ENCODE results near the gene CRPPA.
"Not testable (repeated sequence)": the region's sequence is repeated elsewhere in the genome, so short reads cannot be mapped to it uniquely, and the experiment has no call there.

Gene CRPPA

DNA sequence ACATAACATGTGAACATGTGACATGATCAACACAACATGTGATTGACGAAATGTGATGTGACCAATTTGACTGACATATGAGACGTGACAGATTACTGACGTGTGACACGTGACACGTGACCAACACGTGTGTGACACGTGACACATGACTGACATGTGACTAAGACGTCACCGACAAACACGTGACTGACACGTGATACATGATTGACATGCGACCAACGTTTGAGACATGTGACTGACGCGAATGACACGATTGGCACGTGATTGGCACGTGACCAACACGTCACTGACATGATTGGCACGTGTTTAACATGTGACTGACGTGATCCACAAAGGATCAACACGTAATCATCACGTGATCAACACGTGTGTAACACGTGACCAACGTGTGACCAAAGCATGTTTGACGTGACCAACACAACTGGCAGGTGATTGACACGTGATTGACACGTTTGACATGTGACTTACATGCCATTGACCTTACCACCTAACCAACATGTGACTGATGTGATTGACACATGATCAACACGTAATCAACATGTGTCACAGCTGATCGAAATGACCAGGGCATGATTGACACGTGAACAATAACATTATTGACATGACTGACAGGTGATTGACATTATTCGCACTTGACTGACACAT lies 23.7 kb downstream of the CRPPA start:
- no peak for DNase-seq (ENCODE audit: low read depth in 2 of 2)

DNA sequence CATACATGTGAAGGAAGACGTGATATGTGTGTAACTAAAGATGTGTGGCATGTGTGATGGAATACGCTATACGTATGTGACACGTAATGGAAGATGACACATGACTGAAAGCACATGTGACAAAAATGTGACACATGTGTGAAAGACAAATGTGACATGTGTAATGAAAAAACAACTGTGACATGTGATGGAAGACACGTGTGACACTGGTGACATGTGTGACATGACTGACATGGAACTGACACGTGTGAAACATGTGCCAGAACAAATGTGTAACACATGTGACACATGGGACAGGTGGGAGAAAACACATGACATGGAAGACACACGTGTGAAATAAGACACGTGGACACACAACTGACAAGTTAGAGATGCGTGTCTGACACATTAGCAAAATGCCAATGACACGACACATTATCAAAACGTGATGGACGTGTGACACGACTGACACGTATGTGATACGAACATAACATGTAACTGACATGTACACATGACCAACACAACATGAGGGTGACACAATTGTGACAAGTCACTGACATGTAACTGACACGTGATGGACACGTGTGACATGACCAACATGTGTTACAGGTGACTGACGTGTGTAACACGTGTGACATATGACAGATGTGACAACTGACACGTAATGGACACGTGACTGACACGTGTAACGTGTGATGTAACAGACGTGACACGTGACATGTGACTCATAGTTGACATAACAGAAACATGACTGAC lies 24.4 kb downstream of the CRPPA start:
- DNase-seq (ENCODE audit: low read depth in 2 of 2): no peak

- no peak for DNase-seq (ENCODE audit: low read depth in 2 of 2)
Measured at GRCh38 chr7:16395121-16395520, 26.2 kb downstream of the CRPPA start.

DNA sequence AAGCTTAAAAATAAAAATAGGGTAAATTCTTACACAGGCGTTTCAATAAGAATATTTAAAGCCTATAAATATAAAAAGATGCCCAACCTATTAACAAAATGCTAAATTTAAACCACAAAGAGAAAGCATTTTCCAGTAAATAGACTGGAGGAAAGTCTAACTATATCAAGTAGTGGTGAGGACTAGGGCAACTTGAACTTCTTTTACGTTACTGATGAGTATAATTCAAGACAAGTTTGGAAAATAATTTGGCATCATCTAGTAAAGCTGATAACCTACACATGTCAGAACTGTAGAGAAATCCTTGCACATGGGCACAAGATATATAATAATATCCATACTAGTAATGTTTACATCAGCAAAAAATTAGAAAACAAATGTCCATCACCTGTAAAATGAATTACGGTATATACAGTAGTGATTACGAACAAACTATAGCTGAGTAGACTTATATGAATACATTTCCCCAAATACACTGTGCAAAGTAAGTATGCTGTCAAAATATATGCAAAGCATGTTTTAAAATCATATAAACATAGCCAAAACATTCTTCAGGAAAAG lies 27.4 kb downstream of the CRPPA start:
- DNase-seq (ENCODE audit: low read depth in 2 of 2): no peak

- no peak for DNase-seq (ENCODE audit: low read depth in 2 of 2)
Measured at GRCh38 chr7:16392990-16393523, 28.3 kb downstream of the CRPPA start.

DNA sequence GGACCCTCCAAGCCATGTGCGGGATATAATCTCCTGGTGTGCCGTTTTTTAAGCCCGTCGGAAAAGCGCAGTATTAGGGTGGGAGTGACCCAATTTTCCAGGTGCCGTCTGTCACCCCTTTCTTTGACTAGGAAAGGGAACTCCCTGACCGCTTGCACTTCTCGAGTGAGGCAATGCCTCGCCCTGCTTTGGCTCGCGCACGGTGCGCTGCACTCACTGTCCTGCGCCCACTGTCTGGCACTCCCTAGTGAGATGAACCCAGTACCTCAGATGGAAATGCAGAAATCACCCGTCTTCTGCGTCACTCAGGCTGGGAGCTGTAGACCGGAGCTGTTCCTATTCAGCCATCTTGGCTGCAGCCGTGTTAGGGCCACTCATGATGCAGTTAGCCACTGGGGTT lies 37.6 kb downstream of the CRPPA start:
- not testable (repeated sequence) for DNase-seq (ENCODE audit: low read depth in 2 of 2)

GRCh38 chr7:16383103-16383502 lies 38.2 kb downstream of the CRPPA start:
- DNase-seq (ENCODE audit: low read depth in 2 of 2): not testable (repeated sequence)
